Measurements from ENCODE around the gene FABP2.
"Not testable (repeated sequence)": the region's sequence is repeated elsewhere in the genome, so short reads cannot be mapped to it uniquely, and the experiment has no call there.

The FABP2 gene

GRCh38 chr4:119307606-119308005 is 14.3 kb downstream of the FABP2 start:
- DNase-seq: no peak

- DNase-seq: no peak
Measured at GRCh38 chr4:119304431-119304830, 17.5 kb downstream of the FABP2 start.

DNA sequence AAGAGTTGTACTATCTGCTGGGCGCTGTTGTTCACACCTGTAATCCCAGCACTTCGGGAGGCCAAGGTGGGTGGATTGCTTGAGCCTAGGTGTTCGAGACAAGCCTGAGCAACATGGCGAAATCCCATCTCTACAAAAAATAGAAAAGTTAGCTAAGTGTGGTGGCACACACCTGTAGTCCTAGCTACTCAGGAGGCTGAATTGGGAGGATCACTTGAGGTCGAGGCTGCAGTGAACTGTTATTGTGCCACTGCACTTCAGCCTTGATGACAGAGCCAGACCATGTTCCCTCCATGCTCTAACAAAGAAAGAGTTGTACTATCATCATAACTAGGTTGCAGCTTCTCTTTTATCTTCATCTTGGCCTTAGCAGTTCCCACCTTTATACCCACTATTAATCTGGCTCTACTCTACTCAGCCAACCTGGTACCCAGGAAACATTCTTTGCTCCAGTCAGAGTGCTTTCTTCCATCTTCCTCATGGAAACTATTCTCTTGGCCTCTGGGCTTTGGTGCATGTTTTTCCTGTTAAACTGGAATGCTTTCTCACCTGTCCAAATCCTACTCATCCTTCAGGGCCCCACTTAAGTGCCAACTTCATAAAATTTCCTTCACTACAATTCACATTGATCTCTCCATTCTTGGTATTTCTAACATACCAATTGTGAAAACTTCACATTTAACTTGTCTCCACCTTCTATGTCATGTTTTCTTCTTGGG is 18.2 kb downstream of the FABP2 start:
- DNase-seq: no peak

- DNase-seq: no peak
Measured at GRCh38 chr4:119302073-119302832, 19.7 kb downstream of the FABP2 start.

DNA sequence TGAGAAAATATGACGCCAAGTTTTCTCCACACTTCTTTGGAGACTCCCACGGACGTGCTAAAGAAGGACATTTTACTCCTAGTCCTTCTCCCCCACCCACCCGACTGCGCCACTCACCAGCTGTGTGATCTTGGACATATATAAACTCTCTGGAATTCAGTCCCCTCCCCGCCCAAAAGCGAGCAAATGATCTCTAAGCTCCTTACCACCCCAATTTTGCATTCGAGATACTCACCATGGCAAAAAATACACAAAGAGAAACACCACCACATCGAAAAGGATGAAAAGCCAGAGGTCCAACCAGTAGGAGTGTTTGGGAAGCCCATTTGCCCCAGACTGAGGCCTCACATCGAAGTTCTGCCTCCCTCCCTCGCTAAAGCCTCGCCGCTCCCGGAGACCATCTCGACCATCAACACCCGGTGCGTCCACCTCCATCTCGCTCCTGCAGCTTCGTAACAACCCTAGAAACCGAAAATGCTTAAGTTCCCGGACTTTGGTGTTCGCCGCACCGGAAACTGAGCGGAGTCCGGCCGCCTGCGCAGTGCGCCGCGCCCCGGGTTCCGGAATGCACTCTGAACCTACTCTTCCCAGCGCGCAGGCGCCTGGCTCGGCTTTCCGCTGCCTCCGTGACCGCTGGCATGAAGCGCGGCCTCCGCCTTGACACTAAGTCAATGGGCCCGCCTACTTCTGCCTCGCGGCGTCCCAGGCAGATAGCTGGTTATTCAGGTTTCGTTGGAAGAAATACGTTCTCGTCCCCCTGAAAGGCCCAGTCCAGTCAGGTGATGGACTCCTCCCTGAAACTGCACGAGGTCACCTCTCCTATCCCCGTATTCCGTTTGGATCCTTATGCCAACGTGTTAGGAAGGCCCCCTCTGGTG is 21.6 kb downstream of the FABP2 start:
- peak; percentile 86 for DNase-seq

GRCh38 chr4:119299741-119300100 is 22.2 kb downstream of the FABP2 start:
- no peak for DNase-seq

DNA sequence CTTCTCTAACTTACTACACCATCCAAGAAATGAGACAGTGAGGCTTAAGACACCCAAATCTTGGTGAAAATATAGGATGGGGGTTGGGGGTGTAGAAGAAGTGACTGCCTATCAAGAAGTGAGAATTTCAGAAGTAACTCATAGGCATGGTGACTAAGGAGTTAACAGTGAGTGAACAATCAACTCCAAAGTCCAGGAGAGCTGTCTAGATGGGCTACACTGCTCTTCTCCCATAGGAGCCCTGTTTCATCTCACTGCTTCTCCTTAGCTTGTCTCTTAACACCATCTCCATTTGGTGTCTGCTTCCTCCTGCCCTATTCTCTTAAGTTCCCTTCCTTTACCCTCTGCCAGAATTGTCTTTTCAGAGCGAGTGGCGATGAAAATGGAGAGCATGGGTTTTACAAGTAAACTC is 22.7 kb downstream of the FABP2 start:
- DNase-seq: no peak

- no peak for DNase-seq
Measured at GRCh38 chr4:119297795-119298194, 24.1 kb downstream of the FABP2 start.

GRCh38 chr4:119296356-119296755 is 25.6 kb downstream of the FABP2 start:
- no peak for DNase-seq

DNA sequence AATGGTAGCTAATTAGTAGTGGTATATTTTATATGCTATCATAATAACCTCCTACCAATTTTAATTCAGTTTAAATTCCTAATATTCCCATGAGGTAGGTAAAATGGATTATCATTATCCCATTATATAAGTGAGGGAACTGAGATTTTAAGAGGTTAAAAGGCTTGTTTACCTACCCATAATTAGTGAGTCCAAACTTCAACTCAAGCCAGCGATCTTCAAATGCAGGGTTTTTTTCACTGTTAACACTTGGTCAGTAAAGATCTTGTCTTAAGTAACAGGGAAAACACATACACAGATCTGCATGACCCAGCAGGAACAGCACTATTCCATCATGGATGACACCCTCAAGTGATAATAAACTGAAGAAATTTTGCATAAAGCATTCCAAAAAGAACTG is 31.3 kb downstream of the FABP2 start:
- no peak for DNase-seq

- no peak for DNase-seq
Measured at GRCh38 chr4:119289313-119289712, 32.6 kb downstream of the FABP2 start.

- no peak for DNase-seq
Measured at GRCh38 chr4:119286377-119287002, 35.4 kb downstream of the FABP2 start.

GRCh38 chr4:119284876-119285780 is 36.8 kb downstream of the FABP2 start:
- no peak for DNase-seq

DNA sequence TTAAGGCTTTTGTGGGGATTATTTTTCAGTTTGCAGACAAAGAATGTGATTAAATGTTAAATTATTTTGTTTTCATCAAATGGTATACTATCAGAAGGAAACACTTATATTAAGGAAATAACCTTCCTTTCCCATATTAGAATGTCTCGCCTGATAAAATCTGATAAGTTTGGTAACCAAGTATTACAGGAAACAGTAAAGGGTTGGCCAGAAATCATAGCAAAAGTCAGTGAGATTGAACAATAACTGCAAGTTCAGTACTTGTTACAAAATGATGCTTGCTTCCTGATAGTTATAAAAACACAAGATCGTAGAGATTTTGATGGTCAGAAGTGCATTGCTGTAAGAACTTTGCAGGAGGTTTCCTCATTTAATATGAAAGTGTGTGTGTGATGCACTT is 40.5 kb downstream of the FABP2 start:
- DNase-seq: no peak

GRCh38 chr4:119279945-119280344 is 42.0 kb downstream of the FABP2 start:
- not testable (repeated sequence) for DNase-seq

GRCh38 chr4:119279541-119279940 is 42.4 kb downstream of the FABP2 start:
- not testable (repeated sequence) for DNase-seq

- no peak for DNase-seq
Measured at GRCh38 chr4:119271361-119272085, 50.4 kb downstream of the FABP2 start.

- DNase-seq: no peak
Measured at GRCh38 chr4:119268466-119268865, 53.5 kb downstream of the FABP2 start.
